ENCODE measurements around the gene ZNF275. TPM values are rescaled to one million over a fixed set of nuclear protein-coding genes. Genes with fewer than 3 reads are reported as not detected.

Gene ZNF275
- total RNA-seq, 3 donors from 2014 or later = 8.3 to 13.3 (median 12.8) TPM

- Histone ChIP-seq H3K27me3 (peaks cover 0 to 10% of the 10 kb centered on the region in 2 donors), H3K36me3 (no peaks in the 10 kb centered on the region), H3K4me1 (no peaks in the 10 kb centered on the region), H3K4me3 (no peak overlapping the region), H3K9me3 (peaks cover 0 to 16% of the 10 kb centered on the region in 2 donors), H3K27ac (no peak overlapping the region)
- intact Hi-C loops (cut with DNase I; ENCODE audit: low total_unique reads) = no loop called here
- TF ChIP-seq POLR2AphosphoS5 (IDR thresholded peaks at IDR 0.05) (no peak), CTCF (IDR thresholded peaks at IDR 0.05) (no peak)
- DNase-seq (ENCODE audit: low spot score in 2 of 2) = no peak
Measured at GRCh38 chrX:153340111-153340510, 6.2 kb downstream of the ZNF275 start.

GRCh38 chrX:153342762-153343558 lies 9.0 kb downstream of the ZNF275 start:
- Histone ChIP-seq H3K4me3 (no peak overlapping the region), H3K9me3 (peaks cover 5 to 27% of the 10 kb centered on the region in 2 donors), H3K27ac (no peak overlapping the region), H3K27me3 (peaks cover 0 to 11% of the 10 kb centered on the region in 2 donors), H3K4me1 (no peaks in the 10 kb centered on the region), H3K36me3 (no peaks in the 10 kb centered on the region)
- no peak for DNase-seq (ENCODE audit: low spot score in 2 of 2)
- intact Hi-C loops (cut with DNase I; ENCODE audit: low total_unique reads) = no loop called here
- TF ChIP-seq POLR2AphosphoS5 (IDR thresholded peaks at IDR 0.05) (no peak), CTCF (IDR thresholded peaks at IDR 0.05) (no peak), POLR2A (IDR thresholded peaks at IDR 0.05) (no peak)

GRCh38 chrX:153343674-153344073 lies 9.7 kb downstream of the ZNF275 start:
- Histone ChIP-seq H3K36me3 (no peaks in the 10 kb centered on the region), H3K9me3 (peaks cover 5 to 32% of the 10 kb centered on the region in 2 donors), H3K4me3 (no peak overlapping the region), H3K27me3 (peaks cover 0 to 11% of the 10 kb centered on the region in 2 donors), H3K27ac (no peak overlapping the region), H3K4me1 (no peaks in the 10 kb centered on the region)
- no peak for DNase-seq (ENCODE audit: low spot score in 2 of 2)
- TF ChIP-seq POLR2AphosphoS5 (IDR thresholded peaks at IDR 0.05) = no peak
- no peak for TF ChIP-seq POLR2A (IDR thresholded peaks at IDR 0.05)
- TF ChIP-seq CTCF (IDR thresholded peaks at IDR 0.05) = no peak
- intact Hi-C loops (cut with DNase I; ENCODE audit: low total_unique reads) = no loop called here

- H3K4me1 ChIP-seq = no peaks in the 10 kb centered on the region
- no peak for DNase-seq (ENCODE audit: low spot score in 2 of 2)
- H3K36me3 ChIP-seq = no peaks in the 10 kb centered on the region
Measured at GRCh38 chrX:153347530-153347929, 13.6 kb downstream of the ZNF275 start.

More at GRCh38 chrX:153347530-153347929, 13.6 kb downstream of the ZNF275 start:
- intact Hi-C loops (cut with DNase I; ENCODE audit: low total_unique reads) = no loop called here
- Histone ChIP-seq H3K4me3 (no peak overlapping the region), H3K27me3 (peaks cover 0 to 11% of the 10 kb centered on the region in 2 donors), H3K27ac (no peak overlapping the region), H3K9me3 (peaks cover 5 to 17% of the 10 kb centered on the region in 2 donors)
- no peak for TF ChIP-seq POLR2A (IDR thresholded peaks at IDR 0.05)
- no peak for TF ChIP-seq CTCF (IDR thresholded peaks at IDR 0.05)
- TF ChIP-seq POLR2AphosphoS5 (IDR thresholded peaks at IDR 0.05) = no peak

Data from breast epithelium (tissue), 4 donors.